MCF 10A (cell line): ENCODE measurements around the gene FAM53A. TPM values are rescaled to one million over a fixed set of nuclear protein-coding genes. Genes with fewer than 3 reads are reported as not detected.

Experiments
- BruUV-seq: library from RNA; stranded (reverse); fragments of 400-500 nt; replicated peaks from 2 replicates; lab custom pipeline; 2021; lab: Mats Ljungman, UMichigan
- CTCF ChIA-PET: fragments of 300-600 bp; sonication (Branson Sonifier 250); formaldehyde crosslinking; extraction: SDS; loops from one replicate; lab custom pipeline; 2021; ENCODE audit warnings: antibody characterized with exemption, inconsistent platforms; lab: Yijun Ruan, JAX
- POLR2A ChIA-PET: fragments of 300-600, 350-650 bp; sonication (Branson Sonifier 250); formaldehyde crosslinking; extraction: SDS; loops from one replicate; lab custom pipeline; 2020; ENCODE audit warnings: antibody characterized with exemption, inconsistent platforms; lab: Yijun Ruan, JAX
- DNase-seq: peaks from one replicate; pipeline ENCODE4 v3.0.0-alpha.2; 2018; ENCODE audit not compliant: unreplicated experiment
- H3K27ac Mint-ChIP-seq: one replicate; pipeline ENCODE4 v1.8.0; 2022; ENCODE audit warnings: mild to moderate bottlenecking, low read depth, mixed read lengths; ENCODE audit not compliant: unreplicated experiment
- H3K27me3 Mint-ChIP-seq: one replicate; pipeline ENCODE4 v1.8.0; 2022; ENCODE audit warnings: mixed read lengths; ENCODE audit not compliant: insufficient read depth, unreplicated experiment
- H3K36me3 Mint-ChIP-seq: one replicate; pipeline ENCODE4 v1.8.0; 2022; ENCODE audit warnings: mild to moderate bottlenecking, moderate library complexity, mixed read lengths; ENCODE audit not compliant: insufficient read depth, unreplicated experiment
- H3K4me1 Mint-ChIP-seq: one replicate; pipeline ENCODE4 v1.8.0; 2022; ENCODE audit warnings: mixed read lengths; ENCODE audit not compliant: insufficient read depth, unreplicated experiment
- H3K4me3 Mint-ChIP-seq: one replicate; pipeline ENCODE4 v1.8.0; 2022; ENCODE audit warnings: mild to moderate bottlenecking, moderate library complexity, mixed read lengths; ENCODE audit not compliant: unreplicated experiment
- H3K9me3 Mint-ChIP-seq: one replicate; pipeline ENCODE4 v1.8.0; 2022; ENCODE audit warnings: mixed read lengths; ENCODE audit not compliant: unreplicated experiment
- intact Hi-C: fragments of 100-400 bp; cut with micrococcal nuclease; formaldehyde crosslinking; loops from 2 replicates; pipeline ENCODE4 v1.14.1; 2022
- total RNA-seq: library from RNA; stranded (reverse); gene quantifications from 2 replicates; pipeline ENCODE4 v1.2.3, GENCODE V29; 2022
- TF ChIP-seq, protein P1 (sequence below): fragments of 200-600 bp; IDR thresholded peaks from one replicate; pipeline ENCODE4 v1.8.0; 2022; ENCODE audit warnings: antibody characterized with exemption, mild to moderate bottlenecking; ENCODE audit not compliant: unreplicated experiment

FAM53A gene
- total RNA-seq, 1 experiment from 2014 or later = 6.6 TPM

DNA sequence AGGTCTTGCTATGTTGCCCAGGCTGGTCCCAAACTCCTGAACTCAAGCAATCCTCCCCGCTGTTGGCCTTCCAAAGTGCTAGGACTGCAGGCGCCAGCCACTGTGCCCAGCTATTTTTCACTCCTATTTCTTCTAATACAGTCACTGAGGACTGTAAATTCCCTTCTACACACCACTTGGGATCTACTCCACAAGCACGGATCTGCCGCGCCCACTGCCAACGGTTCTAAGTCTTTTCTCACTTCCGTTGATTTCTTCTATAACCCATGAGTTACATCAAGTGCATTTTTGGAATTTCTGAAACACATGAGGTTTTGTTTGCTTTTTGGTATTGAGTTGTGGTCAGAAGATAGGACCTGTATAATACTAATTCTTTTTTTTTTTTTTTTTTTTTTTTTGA is 48.6 kb downstream of the FAM53A start:
- BruUV-seq = no TSS peak
- Mint-ChIP-seq H3K4me1 (no peaks in the 10 kb centered on the region), H3K9me3 (no peaks in the 10 kb centered on the region), H3K36me3 (no peaks in the 10 kb centered on the region), H3K4me3 (no peak overlapping the region), H3K27me3 (no peaks in the 10 kb centered on the region), H3K27ac (no peak overlapping the region)
- intact Hi-C loops = no loop called here
- ChIA-PET POLR2A (no interaction called here), CTCF (no interaction called here)
- DNase-seq = no peak
- TF ChIP-seq, protein P1, sequence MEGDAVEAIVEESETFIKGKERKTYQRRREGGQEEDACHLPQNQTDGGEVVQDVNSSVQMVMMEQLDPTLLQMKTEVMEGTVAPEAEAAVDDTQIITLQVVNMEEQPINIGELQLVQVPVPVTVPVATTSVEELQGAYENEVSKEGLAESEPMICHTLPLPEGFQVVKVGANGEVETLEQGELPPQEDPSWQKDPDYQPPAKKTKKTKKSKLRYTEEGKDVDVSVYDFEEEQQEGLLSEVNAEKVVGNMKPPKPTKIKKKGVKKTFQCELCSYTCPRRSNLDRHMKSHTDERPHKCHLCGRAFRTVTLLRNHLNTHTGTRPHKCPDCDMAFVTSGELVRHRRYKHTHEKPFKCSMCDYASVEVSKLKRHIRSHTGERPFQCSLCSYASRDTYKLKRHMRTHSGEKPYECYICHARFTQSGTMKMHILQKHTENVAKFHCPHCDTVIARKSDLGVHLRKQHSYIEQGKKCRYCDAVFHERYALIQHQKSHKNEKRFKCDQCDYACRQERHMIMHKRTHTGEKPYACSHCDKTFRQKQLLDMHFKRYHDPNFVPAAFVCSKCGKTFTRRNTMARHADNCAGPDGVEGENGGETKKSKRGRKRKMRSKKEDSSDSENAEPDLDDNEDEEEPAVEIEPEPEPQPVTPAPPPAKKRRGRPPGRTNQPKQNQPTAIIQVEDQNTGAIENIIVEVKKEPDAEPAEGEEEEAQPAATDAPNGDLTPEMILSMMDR = no peak

DNA sequence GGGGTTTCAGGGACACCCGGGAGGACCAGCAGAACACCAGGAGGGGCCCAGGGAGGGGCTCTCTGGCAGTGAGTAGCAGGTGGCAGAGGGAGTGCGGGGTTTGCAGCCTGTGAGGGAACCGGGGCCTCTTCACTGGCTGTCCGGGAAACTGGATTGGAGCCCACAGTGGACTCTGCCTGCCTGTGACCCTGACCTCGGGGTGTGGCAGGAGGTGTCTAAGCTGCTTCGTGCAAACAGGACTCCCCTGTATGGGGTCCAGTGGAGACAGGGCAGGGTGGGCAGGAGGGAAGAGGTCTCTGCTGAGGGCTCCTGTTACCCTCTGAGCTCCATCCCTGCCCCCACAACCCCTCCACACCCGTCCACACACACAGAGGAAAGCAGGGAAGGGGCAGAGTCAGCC is 50.1 kb downstream of the FAM53A start:
- TF ChIP-seq, protein P1 = no peak
- no peak for DNase-seq
- POLR2A ChIA-PET = no interaction called here
- CTCF ChIA-PET = interaction anchor here (0.7 kb wide), 1 partner anchor 244 kb away, joined by 3 read pairs; no protein-coding TSS in a partner anchor
- BruUV-seq = no TSS peak
- Mint-ChIP-seq H3K4me3 (no peak overlapping the region), H3K27me3 (no peaks in the 10 kb centered on the region), H3K36me3 (no peaks in the 10 kb centered on the region), H3K4me1 (no peaks in the 10 kb centered on the region), H3K27ac (no peak overlapping the region), H3K9me3 (no peaks in the 10 kb centered on the region)
- intact Hi-C loops = no loop called here

DNA sequence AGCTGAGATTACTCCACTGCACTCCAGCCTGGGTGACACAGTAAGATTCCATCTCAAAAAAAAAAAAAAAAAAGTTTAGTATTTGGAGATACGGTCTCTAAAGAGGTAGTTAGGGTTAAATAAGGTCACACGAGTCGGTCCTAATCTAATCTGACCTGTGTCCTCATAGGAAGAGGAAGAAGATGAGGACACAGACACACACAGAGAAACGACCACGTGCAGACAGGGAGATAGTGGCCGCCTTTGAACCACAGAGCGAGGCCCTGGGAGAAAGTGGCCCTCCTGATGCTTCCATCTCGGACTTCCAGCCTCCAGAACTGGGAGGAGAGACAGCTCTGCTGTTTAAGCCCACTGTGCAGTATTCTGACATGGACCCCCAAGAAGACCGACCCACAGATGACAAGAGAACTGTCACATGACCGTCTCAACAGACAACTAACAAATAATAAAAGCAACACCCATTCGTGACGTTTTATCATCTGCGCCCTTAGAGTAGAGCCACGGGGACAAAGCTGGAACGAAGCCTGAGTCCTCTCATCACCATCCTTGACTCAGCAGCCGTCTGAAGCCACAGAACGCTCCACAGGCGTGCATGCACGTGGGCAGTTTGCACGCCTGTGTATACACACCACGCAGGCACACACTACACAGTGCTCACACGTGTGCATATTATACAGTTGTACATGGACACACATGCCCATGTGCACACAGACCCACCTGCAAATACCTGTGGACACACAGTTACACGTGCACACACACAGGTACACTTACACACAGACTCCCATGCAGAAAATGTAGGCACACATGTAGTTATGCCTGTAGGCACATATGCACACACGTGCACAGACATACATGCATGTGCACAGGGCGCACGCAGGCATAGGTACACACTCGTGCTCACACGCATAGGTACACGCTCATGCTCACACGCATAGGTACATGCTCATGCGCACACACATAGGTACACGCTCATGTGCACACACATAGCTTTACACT is 51.7 kb downstream of the FAM53A start:
- H3K36me3 Mint-ChIP-seq = no peaks in the 10 kb centered on the region
- H3K27me3 Mint-ChIP-seq = no peaks in the 10 kb centered on the region
- no peak overlapping the region for H3K27ac Mint-ChIP-seq
- intact Hi-C loops = no loop called here
- ChIA-PET POLR2A (no interaction called here), CTCF (interaction anchor here (0.6 to 1.1 kb wide), 2 partner anchors 280 to 287 kb away, joined by 3 read pairs; no protein-coding TSS in a partner anchor)
- H3K9me3 Mint-ChIP-seq = no peaks in the 10 kb centered on the region
- H3K4me1 Mint-ChIP-seq = no peaks in the 10 kb centered on the region
- TF ChIP-seq, protein P1 = no peak
- no peak for DNase-seq
- BruUV-seq = no TSS peak
- H3K4me3 Mint-ChIP-seq = no peak overlapping the region

DNA sequence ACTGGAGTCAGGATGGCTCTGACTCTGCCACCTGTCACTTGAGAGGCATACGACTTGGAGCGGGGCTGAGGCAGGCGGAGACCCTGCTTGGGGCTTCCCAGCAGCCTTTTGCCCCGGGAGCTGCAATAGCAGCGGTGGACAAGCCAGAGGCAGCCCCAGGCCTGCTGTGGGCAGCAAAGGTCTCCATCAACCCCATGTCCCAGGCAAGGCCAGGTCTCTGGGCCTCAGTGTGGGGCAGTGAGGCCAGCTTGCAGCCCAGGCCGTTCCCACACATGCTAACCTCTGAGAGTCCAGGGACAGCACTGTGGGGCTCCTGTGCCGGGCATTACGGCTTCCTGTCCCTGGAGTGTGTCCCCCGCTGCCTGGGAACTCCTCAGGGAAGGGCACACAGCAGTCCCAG is 53.0 kb downstream of the FAM53A start:
- CTCF ChIA-PET = interaction anchor here (1.1 kb wide), 1 partner anchor 14 kb away, joined by 5 read pairs; no protein-coding TSS in a partner anchor
- TF ChIP-seq, protein P1 = no peak

More for the DNA sequence above, 53.0 kb downstream of the FAM53A start:
- no peaks in the 10 kb centered on the region for H3K9me3 Mint-ChIP-seq
- no peaks in the 10 kb centered on the region for H3K27me3 Mint-ChIP-seq
- H3K4me3 Mint-ChIP-seq = no peak overlapping the region
- no peak overlapping the region for H3K27ac Mint-ChIP-seq
- H3K36me3 Mint-ChIP-seq = peaks cover 5% of the 10 kb centered on the region
- BruUV-seq = no TSS peak
- intact Hi-C loops = no loop called here
- no peak for DNase-seq
- no peaks in the 10 kb centered on the region for H3K4me1 Mint-ChIP-seq
- POLR2A ChIA-PET = no interaction called here
